SK-N-MC (cell line): ENCODE results near the gene MMP23B.

ENCODE experiments used
- EZH2 ChIP-seq: fragments of 200-600 bp; sonication (generic); IDR thresholded peaks from one replicate; pipeline ENCODE4 v1.6.1; 2017; ENCODE audit warnings: antibody characterized with exemption
- POLR2AphosphoS5 ChIP-seq: IDR thresholded peaks from 2 replicates; pipeline ENCODE4 v1.6.1; 2012; ENCODE audit warnings: mild to moderate bottlenecking, low read depth, low read length, borderline replicate concordance

GRCh38 chr1:1620433-1621139, 11.4 kb upstream of the MMP23B start:
- TF ChIP-seq POLR2AphosphoS5, result no peak
- no peak for TF ChIP-seq EZH2
